Astrocyte (in vitro differentiated cells and primary cell): Measurements from ENCODE around the gene CAV1. TPM values are rescaled to one million over a fixed set of nuclear protein-coding genes. Genes with fewer than 3 reads are reported as not detected.
A peak's percentile ranks its signal among the peaks of the same experiment; 100 is the strongest.

Experiments
- DNase-seq: peaks from one replicate; pipeline ENCODE4 v3.0.0-alpha.2; 2010; ENCODE audit warnings: low read depth
- FAIRE-seq: peaks from 2 replicates; lab custom pipeline; 2011; peaks lifted over from hg19 to GRCh38; lab: Jason Lieb, UNC
- H2AFZ ChIP-seq: 2 replicates; pipeline ENCODE4 v1.6.0; 2012; ENCODE audit warnings: low read depth, low read length, inconsistent platforms
- H3K27ac ChIP-seq: 2 replicates; pipeline ENCODE4 v1.5.1; 2011; ENCODE audit warnings: low read depth, low read length, inconsistent platforms
- H3K27me3 ChIP-seq: 2 replicates; pipeline ENCODE4 v1.6.0; 2011; ENCODE audit warnings: low read length, inconsistent platforms; ENCODE audit not compliant: insufficient read depth
- H3K36me3 ChIP-seq: 2 replicates; pipeline ENCODE4 v1.5.1; 2011; ENCODE audit warnings: low read length, inconsistent platforms; ENCODE audit not compliant: insufficient read depth
- H3K4me1 ChIP-seq: 2 replicates; pipeline ENCODE4 v1.5.1; 2011; ENCODE audit warnings: low read length, inconsistent platforms; ENCODE audit not compliant: insufficient read depth
- H3K4me2 ChIP-seq: 2 replicates; pipeline ENCODE4 v1.6.0; 2012; ENCODE audit warnings: low read length, inconsistent platforms
- H3K4me3 ChIP-seq: 2 replicates; pipeline ENCODE4 v1.5.1; 2011; ENCODE audit warnings: low read depth, mild to moderate bottlenecking, low read length, inconsistent platforms; ENCODE audit not compliant: insufficient read depth
- H3K79me2 ChIP-seq: 2 replicates; pipeline ENCODE4 v1.6.0; 2012; ENCODE audit warnings: mild to moderate bottlenecking, low read length, inconsistent platforms; ENCODE audit not compliant: insufficient read depth
- H3K9ac ChIP-seq: 2 replicates; pipeline ENCODE4 v1.6.0; 2012; ENCODE audit warnings: mild to moderate bottlenecking, low read length, inconsistent platforms
- H3K9me3 ChIP-seq: 2 replicates; pipeline ENCODE4 v1.5.1; 2012; ENCODE audit warnings: low read depth, mild to moderate bottlenecking, low read length, inconsistent platforms; ENCODE audit not compliant: insufficient read depth
- H4K20me1 ChIP-seq: 2 replicates; pipeline ENCODE4 v1.6.0; 2012; ENCODE audit warnings: low read length, inconsistent platforms; ENCODE audit not compliant: insufficient read depth
- H3K27ac Mint-ChIP-seq: one replicate; pipeline ENCODE4 v1.8.0; 2021; ENCODE audit warnings: mild to moderate bottlenecking, mixed read lengths; ENCODE audit not compliant: unreplicated experiment
- H3K27me3 Mint-ChIP-seq: one replicate; pipeline ENCODE4 v1.8.0; 2021; ENCODE audit warnings: low read depth, mixed read lengths; ENCODE audit not compliant: unreplicated experiment
- H3K36me3 Mint-ChIP-seq: one replicate; pipeline ENCODE4 v1.8.0; 2021; ENCODE audit warnings: low read depth, mixed read lengths; ENCODE audit not compliant: unreplicated experiment
- H3K4me1 Mint-ChIP-seq: one replicate; pipeline ENCODE4 v1.8.0; 2021; ENCODE audit warnings: low read depth, mixed read lengths; ENCODE audit not compliant: unreplicated experiment
- H3K4me3 Mint-ChIP-seq: one replicate; pipeline ENCODE4 v1.8.0; 2021; ENCODE audit warnings: mild to moderate bottlenecking, moderate library complexity, mixed read lengths; ENCODE audit not compliant: unreplicated experiment
- H3K9me3 Mint-ChIP-seq: one replicate; pipeline ENCODE4 v1.8.0; 2021; ENCODE audit warnings: mild to moderate bottlenecking, mixed read lengths; ENCODE audit not compliant: unreplicated experiment
- CTCF ChIP-seq: IDR thresholded peaks from 2 replicates; pipeline ENCODE4 v1.5.1; 2011; ENCODE audit warnings: low read depth, mild to moderate bottlenecking, inconsistent platforms, low read length, moderate library complexity; ENCODE audit not compliant: insufficient read depth
- EZH2 ChIP-seq: IDR thresholded peaks from 2 replicates; pipeline ENCODE4 v1.6.1; 2012; ENCODE audit warnings: mild to moderate bottlenecking, low read length, inconsistent platforms; ENCODE audit not compliant: insufficient read depth
- total RNA-seq: library from RNA; stranded (reverse); gene quantifications from 2 replicates; pipeline ENCODE4 v1.2.1, GENCODE V29; 2021

CAV1 gene
- total RNA-seq, 1 donor from 2014 or later, result 472 TPM

GRCh38 chr7:116571037-116571436 is 46.2 kb downstream of the CAV1 start:
- peak overlapping the region; percentile 82 for H3K27ac ChIP-seq

GRCh38 chr7:116571552-116571951 is 46.7 kb downstream of the CAV1 start:
- Histone ChIP-seq H3K36me3 (no peaks in the 10 kb centered on the region), H2AFZ (no peak overlapping the region), H3K4me3 (no peak overlapping the region), H3K9me3 (no peaks in the 10 kb centered on the region), H4K20me1 (no peaks in the 10 kb centered on the region), H3K9ac (peak overlapping the region; percentile 37), H3K4me1 (peaks cover 33% of the 10 kb centered on the region), H3K4me2 (peak overlapping the region; percentile 68), H3K27me3 (no peaks in the 10 kb centered on the region), H3K79me2 (no peaks in the 10 kb centered on the region), H3K27ac (peak overlapping the region; percentile 82)
- Mint-ChIP-seq H3K9me3 (no peaks in the 10 kb centered on the region), H3K27me3 (no peaks in the 10 kb centered on the region), H3K4me1 (peaks cover 39% of the 10 kb centered on the region), H3K36me3 (no peaks in the 10 kb centered on the region), H3K27ac (peak overlapping the region; percentile 44), H3K4me3 (no peak overlapping the region)
- DNase-seq (no peak), FAIRE-seq (no peak)
- no peak for TF ChIP-seq EZH2
- TF ChIP-seq CTCF, result no peak

More at GRCh38 chr7:116571037-116571436, 46.2 kb downstream of the CAV1 start:
- H3K36me3 Mint-ChIP-seq, result no peaks in the 10 kb centered on the region
- no peaks in the 10 kb centered on the region for H3K27me3 Mint-ChIP-seq
- H3K27ac Mint-ChIP-seq, result peak overlapping the region; percentile 44
- Histone ChIP-seq H3K79me2 (no peaks in the 10 kb centered on the region), H3K4me1 (peaks cover 29% of the 10 kb centered on the region), H2AFZ (no peak overlapping the region), H3K36me3 (no peaks in the 10 kb centered on the region), H3K9ac (peak overlapping the region; percentile 37), H3K4me3 (no peak overlapping the region), H4K20me1 (no peaks in the 10 kb centered on the region), H3K4me2 (peak overlapping the region; percentile 68), H3K9me3 (no peaks in the 10 kb centered on the region), H3K27me3 (no peaks in the 10 kb centered on the region)
- DNase-seq (peak; percentile 87), FAIRE-seq (no peak)
- H3K9me3 Mint-ChIP-seq, result no peaks in the 10 kb centered on the region
- no peak for TF ChIP-seq EZH2
- TF ChIP-seq CTCF, result no peak
- H3K4me3 Mint-ChIP-seq, result no peak overlapping the region
- H3K4me1 Mint-ChIP-seq, result peaks cover 35% of the 10 kb centered on the region

- H3K4me3 Mint-ChIP-seq, result no peak overlapping the region
- Histone ChIP-seq H3K9ac (no peak overlapping the region), H3K4me1 (peaks cover 38% of the 10 kb centered on the region), H3K9me3 (no peaks in the 10 kb centered on the region), H3K4me3 (no peak overlapping the region), H3K36me3 (no peaks in the 10 kb centered on the region), H2AFZ (no peak overlapping the region), H4K20me1 (no peaks in the 10 kb centered on the region), H3K27ac (peak overlapping the region; percentile 82), H3K4me2 (no peak overlapping the region), H3K27me3 (no peaks in the 10 kb centered on the region), H3K79me2 (no peaks in the 10 kb centered on the region)
- H3K9me3 Mint-ChIP-seq, result no peaks in the 10 kb centered on the region
- no peaks in the 10 kb centered on the region for H3K36me3 Mint-ChIP-seq
- FAIRE-seq, result no peak
- no peak for TF ChIP-seq EZH2
- H3K27ac Mint-ChIP-seq, result no peak overlapping the region
- no peaks in the 10 kb centered on the region for H3K27me3 Mint-ChIP-seq
- H3K4me1 Mint-ChIP-seq, result peaks cover 44% of the 10 kb centered on the region
- no peak for DNase-seq
Measured at GRCh38 chr7:116572036-116572435, 47.2 kb downstream of the CAV1 start.
